Natural killer cell (primary cell): Measurements from ENCODE around the gene SCD5. TPM values are rescaled to one million over a fixed set of nuclear protein-coding genes. Genes with fewer than 3 reads are reported as not detected.

Experiments used
- ATAC-seq, 3 donors: fragments of 150-1000 bp in 2 of 3; fragments of 200-7000 bp in 1 of 3; cut with Tn5 transposase; 1 replicate in 1 of 3; 2 replicates in 2 of 3; pipeline ENCODE4 v1.10.0; 2021; ENCODE audit warnings: mild to moderate bottlenecking in 2 of 3, moderate library complexity in 2 of 3
- DNase-seq, 2 donors: peaks; one replicate each; pipeline versions ENCODE4 v3.0.0 to v3.0.0-alpha.2; 2013 to 2021; ENCODE audit warnings: mixed read lengths in 1 of 2
- H3K27ac ChIP-seq: one replicate; pipeline ENCODE4 v1.5.1; 2013; ENCODE audit warnings: mild to moderate bottlenecking, low read length
- H3K27me3 ChIP-seq: one replicate; pipeline ENCODE4 v1.6.1; 2013; ENCODE audit warnings: low read length; ENCODE audit not compliant: control insufficient read depth, insufficient read depth
- H3K36me3 ChIP-seq: one replicate; pipeline ENCODE4 v1.6.1; 2013; ENCODE audit warnings: low read length; ENCODE audit not compliant: control insufficient read depth, insufficient read depth
- H3K4me1 ChIP-seq: one replicate; pipeline ENCODE4 v1.6.1; 2013; ENCODE audit warnings: low read length; ENCODE audit not compliant: control insufficient read depth, insufficient read depth
- H3K4me3 ChIP-seq: one replicate; pipeline ENCODE4 v1.5.1; 2013; ENCODE audit warnings: low read length
- H3K9me3 ChIP-seq: one replicate; pipeline ENCODE4 v1.6.1; 2013; ENCODE audit warnings: low read length; ENCODE audit not compliant: control insufficient read depth, insufficient read depth
- H3K27ac Mint-ChIP-seq, 2 donors: one replicate each; pipeline ENCODE4 v1.8.0; 2022; ENCODE audit warnings: mild to moderate bottlenecking in 2 of 2, mixed read lengths in 2 of 2, moderate library complexity in 1 of 2
- H3K27me3 Mint-ChIP-seq, 2 donors: one replicate each; pipeline ENCODE4 v1.8.0; 2022; ENCODE audit warnings: low read depth in 2 of 2, mixed read lengths in 2 of 2
- H3K36me3 Mint-ChIP-seq: one replicate; pipeline ENCODE4 v1.8.0; 2022; ENCODE audit warnings: mixed read lengths
- H3K4me1 Mint-ChIP-seq, 2 donors: one replicate each; pipeline ENCODE4 v1.8.0; 2022; ENCODE audit warnings: mixed read lengths in 2 of 2
- H3K4me3 Mint-ChIP-seq: one replicate; pipeline ENCODE4 v1.8.0; 2022; ENCODE audit warnings: mild to moderate bottlenecking, moderate library complexity, mixed read lengths
- H3K9me3 Mint-ChIP-seq, 2 donors: one replicate each; pipeline ENCODE4 v1.8.0; 2022; ENCODE audit warnings: mixed read lengths in 2 of 2
- CTCF ChIP-seq: fragments of 200-600 bp; IDR thresholded peaks from one replicate; pipeline ENCODE4 v1.8.0; 2022; ENCODE audit warnings: antibody characterized with exemption
- WGBS: methylation state at CpG from one replicate; pipeline ENCODE4 v1.1.7; 2013; ENCODE audit warnings: missing lambda C conversion rate; ENCODE audit not compliant: insufficient coverage; 5-methylcytosine and 5-hydroxymethylcytosine counted together
- intact Hi-C: fragments of 100-400 bp; cut with micrococcal nuclease; formaldehyde crosslinking; loops from one replicate; pipeline ENCODE4 v1.14.2; 2022
- total RNA-seq, 4 donors: library from RNA; stranded (reverse); fragments of 120-200 nt in 1 of 4; gene quantifications; one replicate each; pipeline versions ENCODE4 v1.2.3 to v1.2.4, GENCODE V29; 2013 to 2022

The SCD5 gene
- total RNA-seq, 3 donors from 2014 or later (not counting 1 experiment from before 2014, with no cell fraction given): 8.9 to 11.6 (median 9.0) TPM

- Histone ChIP-seq H3K27me3 (no peaks in the 10 kb centered on the region), H3K27ac (no peak overlapping the region), H3K36me3 (no peaks in the 10 kb centered on the region), H3K4me3 (no peak overlapping the region), H3K4me1 (no peaks in the 10 kb centered on the region), H3K9me3 (no peaks in the 10 kb centered on the region)
- Mint-ChIP-seq H3K27ac (no peak overlapping the region), H3K9me3 (no peaks in the 10 kb centered on the region), H3K4me3 (no peak overlapping the region), H3K4me1 (peaks cover 0 to 5% of the 10 kb centered on the region in 2 donors), H3K36me3 (no peaks in the 10 kb centered on the region), H3K27me3 (no peaks in the 10 kb centered on the region)
- no peak for TF ChIP-seq CTCF
- ATAC-seq: no peak
- intact Hi-C loops: no loop called here
- DNase-seq: no peak
Measured at GRCh38 chr4:82650868-82651267, 147.7 kb downstream of the SCD5 start.

- TF ChIP-seq CTCF: no peak
- H3K27ac ChIP-seq: no peak overlapping the region
- intact Hi-C loops: no loop called here
- no peak overlapping the region for H3K27ac Mint-ChIP-seq
- peaks cover 0 to 3% of the 10 kb centered on the region in 2 donors for H3K4me1 Mint-ChIP-seq
- no peaks in the 10 kb centered on the region for H3K9me3 Mint-ChIP-seq
- H3K27me3 ChIP-seq: no peaks in the 10 kb centered on the region
- no peaks in the 10 kb centered on the region for H3K9me3 ChIP-seq
- DNase-seq (no peak), ATAC-seq (no peak)
- H3K27me3 Mint-ChIP-seq: no peaks in the 10 kb centered on the region
- H3K36me3 Mint-ChIP-seq: no peaks in the 10 kb centered on the region
- WGBS: 47% methylated on average over 2 of the region's 3 CpGs
- no peaks in the 10 kb centered on the region for H3K4me1 ChIP-seq
- H3K4me3 Mint-ChIP-seq: no peak overlapping the region
- H3K36me3 ChIP-seq: no peaks in the 10 kb centered on the region
- no peak overlapping the region for H3K4me3 ChIP-seq
Measured at GRCh38 chr4:82648356-82648755, 150.2 kb downstream of the SCD5 start.

- H3K36me3 ChIP-seq: no peaks in the 10 kb centered on the region
- 71% methylated on average over 3 of the region's 5 CpGs for WGBS
Measured at GRCh38 chr4:82645936-82646565, 152.5 kb downstream of the SCD5 start.

More at GRCh38 chr4:82645936-82646565, 152.5 kb downstream of the SCD5 start:
- TF ChIP-seq CTCF: no peak
- Mint-ChIP-seq H3K9me3 (no peaks in the 10 kb centered on the region), H3K36me3 (no peaks in the 10 kb centered on the region), H3K27me3 (no peaks in the 10 kb centered on the region), H3K4me1 (peaks cover 0 to 5% of the 10 kb centered on the region in 2 donors), H3K4me3 (no peak overlapping the region), H3K27ac (no peak overlapping the region)
- ATAC-seq (no peak), DNase-seq (no peak)
- intact Hi-C loops: no loop called here
- H3K9me3 ChIP-seq: no peaks in the 10 kb centered on the region
- no peak overlapping the region for H3K4me3 ChIP-seq
- no peak overlapping the region for H3K27ac ChIP-seq
- H3K27me3 ChIP-seq: no peaks in the 10 kb centered on the region
- no peaks in the 10 kb centered on the region for H3K4me1 ChIP-seq
